ENCODE data around the gene IL36RN. TPM values are rescaled to one million over a fixed set of nuclear protein-coding genes. Genes with fewer than 3 reads are reported as not detected.
A peak's percentile ranks its signal among the peaks of the same experiment; 100 is the strongest.

IL36RN gene
- total RNA-seq, result 10 to 100 TPM in 3 of 4 donors, 1 to 10 TPM in 1; 5.0 to 90.7 (median 28.9) TPM

- H3K4me3 ChIP-seq, result peak within 1 kb of the TSS in 2 of 4 donors; percentile 3 to 17
- no peak for TF ChIP-seq POLR2A (IDR thresholded peaks at IDR 0.05)
- no peak for TF ChIP-seq CTCF (IDR thresholded peaks at IDR 0.05)
- peaks cover 0 to 13% (median 0%) of the 10 kb centered on the region in 3 donors for H3K4me1 ChIP-seq
- no peaks in the 10 kb centered on the region for H3K27me3 ChIP-seq
- intact Hi-C loops (cut with DNase I), result no loop called here
- DNase-seq, result no peak
- H3K9me3 ChIP-seq, result peaks cover 0 to 23% (median 9%) of the 10 kb centered on the region in 3 donors
- WGBS, 2 donors, result 77 to 84% methylated on average over 11 of the region's 15 CpGs
- H3K27ac ChIP-seq, result peak within 1 kb of the TSS in 3 of 4 donors; percentile 58 to 67 (median 60)
- no peaks in the 10 kb centered on the region for H3K36me3 ChIP-seq
Observed at GRCh38 chr2:113058998-113059960, at the start of gene IL36RN. Gene IL36RN, plus strand, starts transcription at chr2:113059198. Its CDS starts 241 bp downstream, at chr2:113059439.

GRCh38 chr2:113009622-113010021 is 49.4 kb upstream of the IL36RN start:
- H3K4me1 ChIP-seq, result no peaks in the 10 kb centered on the region
- H3K36me3 ChIP-seq, result no peaks in the 10 kb centered on the region
- no peak overlapping the region for H3K27ac ChIP-seq
- intact Hi-C loops (cut with DNase I), result no loop called here
- TF ChIP-seq CTCF (IDR thresholded peaks at IDR 0.05) (no peak), POLR2A (IDR thresholded peaks at IDR 0.05) (no peak)
- no peak overlapping the region for H3K4me3 ChIP-seq
- no peak for DNase-seq
- H3K27me3 ChIP-seq, result no peaks in the 10 kb centered on the region
- WGBS, 2 donors, result 53 to 76% methylated on average over 1 of the region's 1 CpG
- no peaks in the 10 kb centered on the region for H3K9me3 ChIP-seq

- no peak for TF ChIP-seq CTCF (IDR thresholded peaks at IDR 0.05)
- TF ChIP-seq POLR2A (IDR thresholded peaks at IDR 0.05), result no peak
- Histone ChIP-seq H3K9me3 (no peaks in the 10 kb centered on the region), H3K4me3 (no peak overlapping the region), H3K27ac (no peak overlapping the region), H3K36me3 (no peaks in the 10 kb centered on the region), H3K27me3 (peaks cover 0 to under 1% (median 0%) of the 10 kb centered on the region in 4 donors), H3K4me1 (no peaks in the 10 kb centered on the region)
- no peak for DNase-seq
- WGBS, 2 donors, result 24 to 27% methylated on average over 2 of the region's 2 CpGs
- intact Hi-C loops (cut with DNase I), result no loop called here
Observed at GRCh38 chr2:113010088-113010487, 48.9 kb upstream of the IL36RN start.

- Histone ChIP-seq H3K9me3 (no peaks in the 10 kb centered on the region), H3K27me3 (peaks cover 0 to 10% (median 0%) of the 10 kb centered on the region in 4 donors), H3K4me1 (no peaks in the 10 kb centered on the region), H3K36me3 (no peaks in the 10 kb centered on the region), H3K27ac (no peak overlapping the region), H3K4me3 (no peak overlapping the region)
- no peak for DNase-seq
- WGBS, 2 donors, result 85 to 92% methylated on average over 1 of the region's 1 CpG
- TF ChIP-seq POLR2A (IDR thresholded peaks at IDR 0.05) (no peak), CTCF (IDR thresholded peaks at IDR 0.05) (no peak)
- intact Hi-C loops (cut with DNase I), result no loop called here
Observed at GRCh38 chr2:113011108-113011507, 47.9 kb upstream of the IL36RN start.

Data from esophagus squamous epithelium (tissue), 5 donors.